Endothelial cell (in vitro differentiated cells): Measurements from ENCODE around the gene TLDC2. TPM values are rescaled to one million over a fixed set of nuclear protein-coding genes. Genes with fewer than 3 reads are reported as not detected.

ENCODE experiments used
- DNase-seq: peaks from one replicate; pipeline ENCODE4 v3.0.0; 2021; ENCODE audit warnings: low spot score
- H3K27ac Mint-ChIP-seq: one replicate; pipeline ENCODE4 v1.8.0; 2021; ENCODE audit warnings: mixed read lengths, inconsistent platforms; ENCODE audit not compliant: unreplicated experiment
- H3K27me3 Mint-ChIP-seq: one replicate; pipeline ENCODE4 v1.8.0; 2021; ENCODE audit warnings: mild to moderate bottlenecking, moderate library complexity, mixed read lengths, inconsistent platforms; ENCODE audit not compliant: unreplicated experiment
- H3K36me3 Mint-ChIP-seq: one replicate; pipeline ENCODE4 v1.8.0; 2021; ENCODE audit warnings: mild to moderate bottlenecking, low read depth, mixed read lengths, inconsistent platforms; ENCODE audit not compliant: unreplicated experiment
- H3K4me1 Mint-ChIP-seq: one replicate; pipeline ENCODE4 v1.8.0; 2021; ENCODE audit warnings: mild to moderate bottlenecking, mixed read lengths, inconsistent platforms; ENCODE audit not compliant: unreplicated experiment
- H3K4me3 Mint-ChIP-seq: one replicate; pipeline ENCODE4 v1.8.0; 2021; ENCODE audit warnings: mild to moderate bottlenecking, mixed read lengths, inconsistent platforms; ENCODE audit not compliant: unreplicated experiment
- H3K9me3 Mint-ChIP-seq: one replicate; pipeline ENCODE4 v1.8.0; 2021; ENCODE audit warnings: mixed read lengths, inconsistent platforms; ENCODE audit not compliant: unreplicated experiment
- CTCF ChIP-seq: fragments of 200-600 bp; sonication (generic); IDR thresholded peaks from one replicate; pipeline ENCODE4 v1.5.0; 2021; ENCODE audit warnings: antibody characterized with exemption; ENCODE audit not compliant: unreplicated experiment
- total RNA-seq: library from RNA; stranded (reverse); fragmentation: NEBNext Ultra II Directional; extraction: Animal tissue kit (Norgen Biotek cat#: 25700); gene quantifications from one replicate; pipeline ENCODE4 v1.2.1, GENCODE V29; 2021; ENCODE audit not compliant: unreplicated experiment

TLDC2 gene
- total RNA-seq, 1 donor from 2014 or later, result not detected

GRCh38 chr20:36908603-36909002 lies 32.7 kb downstream of the TLDC2 start:
- Mint-ChIP-seq H3K27me3 (no peaks in the 10 kb centered on the region), H3K27ac (no peak overlapping the region), H3K4me1 (no peaks in the 10 kb centered on the region), H3K4me3 (no peak overlapping the region), H3K9me3 (no peaks in the 10 kb centered on the region), H3K36me3 (peaks cover 18% of the 10 kb centered on the region)
- no peak for DNase-seq
- no peak for TF ChIP-seq CTCF

GRCh38 chr20:36916199-36916598 lies 40.3 kb downstream of the TLDC2 start:
- H3K27ac Mint-ChIP-seq, result no peak overlapping the region
- peaks cover 16% of the 10 kb centered on the region for H3K36me3 Mint-ChIP-seq
- DNase-seq, result no peak
- H3K4me1 Mint-ChIP-seq, result no peaks in the 10 kb centered on the region
- no peak for TF ChIP-seq CTCF
- no peaks in the 10 kb centered on the region for H3K9me3 Mint-ChIP-seq
- H3K27me3 Mint-ChIP-seq, result no peaks in the 10 kb centered on the region
- no peak overlapping the region for H3K4me3 Mint-ChIP-seq

GRCh38 chr20:36917240-36917639 lies 41.3 kb downstream of the TLDC2 start:
- H3K4me3 Mint-ChIP-seq, result no peak overlapping the region
- DNase-seq, result no peak
- no peaks in the 10 kb centered on the region for H3K9me3 Mint-ChIP-seq
- H3K27ac Mint-ChIP-seq, result no peak overlapping the region
- H3K4me1 Mint-ChIP-seq, result no peaks in the 10 kb centered on the region
- TF ChIP-seq CTCF, result no peak
- no peaks in the 10 kb centered on the region for H3K27me3 Mint-ChIP-seq
- peaks cover 13% of the 10 kb centered on the region for H3K36me3 Mint-ChIP-seq

GRCh38 chr20:36917943-36918342 lies 42.0 kb downstream of the TLDC2 start:
- Mint-ChIP-seq H3K36me3 (peaks cover 10% of the 10 kb centered on the region), H3K4me1 (no peaks in the 10 kb centered on the region)
- no peak for TF ChIP-seq CTCF

DNA sequence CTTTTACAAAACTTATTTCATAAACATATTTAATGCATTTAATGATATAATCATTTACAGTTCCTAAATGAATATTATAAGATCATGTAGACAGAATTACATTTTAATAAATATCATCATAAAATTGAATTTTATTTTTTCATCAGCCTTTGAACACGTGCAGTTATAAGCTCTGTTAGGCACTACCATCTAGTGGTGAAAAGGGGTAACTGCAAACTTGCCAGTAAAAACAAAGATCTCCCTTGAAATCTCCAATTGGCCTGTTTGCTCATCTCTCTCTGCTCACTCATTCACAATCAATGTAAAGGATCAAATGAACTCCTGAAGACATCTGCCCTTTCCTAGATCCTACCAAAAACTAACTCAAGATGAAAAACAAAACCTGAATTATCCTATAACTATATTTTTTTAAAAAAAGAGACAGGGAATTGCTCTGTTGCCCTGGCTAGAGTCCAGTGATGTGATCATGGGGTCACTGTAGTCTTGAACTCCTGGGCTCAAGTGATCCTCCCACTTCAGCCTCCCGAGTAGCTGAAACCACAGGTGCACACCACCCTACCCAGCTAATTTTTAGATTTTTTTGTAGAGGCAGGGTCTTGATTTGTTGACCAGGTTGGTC lies 43.9 kb downstream of the TLDC2 start:
- no peak overlapping the region for H3K4me3 Mint-ChIP-seq
- peaks cover 7% of the 10 kb centered on the region for H3K4me1 Mint-ChIP-seq
- peak; percentile 41 for DNase-seq
- peaks cover 7% of the 10 kb centered on the region for H3K36me3 Mint-ChIP-seq
- TF ChIP-seq CTCF, result peak; percentile 91
- no peaks in the 10 kb centered on the region for H3K27me3 Mint-ChIP-seq
- H3K27ac Mint-ChIP-seq, result no peak overlapping the region
- no peaks in the 10 kb centered on the region for H3K9me3 Mint-ChIP-seq

More at GRCh38 chr20:36917943-36918342, 42.0 kb downstream of the TLDC2 start:
- Mint-ChIP-seq H3K9me3 (no peaks in the 10 kb centered on the region), H3K27me3 (no peaks in the 10 kb centered on the region), H3K27ac (no peak overlapping the region), H3K4me3 (no peak overlapping the region)
- no peak for DNase-seq
